WTC11 (cell line): ENCODE results near the gene OPN1SW. TPM values are rescaled to one million over a fixed set of nuclear protein-coding genes. Genes with fewer than 3 reads are reported as not detected.

Experiments used
- ATAC-seq: fragments of 200-7000 bp; cut with Tn5 transposase; 2 replicates; pipeline ENCODE4 v1.10.0; 2021; ENCODE audit warnings: mild to moderate bottlenecking, moderate library complexity
- CTCF ChIA-PET: fragments of 300-600 bp; sonication (Branson Sonifier 250); formaldehyde crosslinking; loops from one replicate; lab custom pipeline; 2021; ENCODE audit warnings: antibody characterized with exemption; lab: Charles Lee
- POLR2A ChIA-PET: fragments of 350-600 bp; sonication (Branson Sonifier 250); formaldehyde crosslinking; loops from one replicate; lab custom pipeline; 2021; ENCODE audit warnings: antibody characterized with exemption; lab: Charles Lee
- DNase-seq: peaks from one replicate; pipeline ENCODE4 v3.0.0; 2021; ENCODE audit warnings: low spot score
- H3K27ac Mint-ChIP-seq: 2 replicates; pipeline ENCODE4 v1.8.0; 2021; ENCODE audit warnings: mixed read lengths
- H3K27me3 Mint-ChIP-seq: 2 replicates; pipeline ENCODE4 v1.8.0; 2021; ENCODE audit warnings: low read depth, mild to moderate bottlenecking, moderate library complexity, mixed read lengths
- H3K36me3 Mint-ChIP-seq: 2 replicates; pipeline ENCODE4 v1.8.0; 2021; ENCODE audit warnings: mixed read lengths
- H3K4me1 Mint-ChIP-seq: 2 replicates; pipeline ENCODE4 v1.8.0; 2022; ENCODE audit warnings: mixed read lengths
- H3K4me3 Mint-ChIP-seq: 2 replicates; pipeline ENCODE4 v1.8.0; 2021; ENCODE audit warnings: mild to moderate bottlenecking, moderate library complexity, mixed read lengths
- H3K9me3 Mint-ChIP-seq: 2 replicates; pipeline ENCODE4 v1.8.0; 2021; ENCODE audit warnings: mixed read lengths
- CREB1 ChIP-seq: sonication (generic); formaldehyde crosslinking; IDR thresholded peaks from 2 replicates; pipeline ENCODE4 v1.8.0; 2023; ENCODE audit warnings: mild to moderate bottlenecking, missing genetic modification reagents
- FOXJ3 ChIP-seq: sonication (generic); formaldehyde crosslinking; IDR thresholded peaks from 2 replicates; pipeline ENCODE4 v1.9.0; 2021; ENCODE audit warnings: missing genetic modification reagents, mild to moderate bottlenecking, borderline replicate concordance
- FOXK1 ChIP-seq: sonication (generic); formaldehyde crosslinking; IDR thresholded peaks from 2 replicates; pipeline ENCODE4 v1.8.0; 2022; ENCODE audit warnings: mild to moderate bottlenecking, moderate library complexity, missing genetic modification reagents
- HMGA2 ChIP-seq: fragments of 250-450 bp; sonication (Bioruptor Pico); IDR thresholded peaks from 2 replicates; pipeline ENCODE4 v1.4.0; 2021; ENCODE audit warnings: mild to moderate bottlenecking, moderate library complexity
- IRF2 ChIP-seq: sonication (generic); formaldehyde crosslinking; IDR thresholded peaks from 2 replicates; pipeline ENCODE4 v1.8.0; 2022; ENCODE audit warnings: low read depth, missing genetic modification reagents, borderline replicate concordance
- ZNF263 ChIP-seq: sonication (generic); formaldehyde crosslinking; IDR thresholded peaks from 2 replicates; pipeline ENCODE4 v1.8.1; 2022; ENCODE audit warnings: low read depth, mild to moderate bottlenecking, moderate library complexity, missing genetic modification reagents
- total RNA-seq: library from RNA; stranded (reverse); gene quantifications from 3 replicates; pipeline ENCODE4 v1.2.3, GENCODE V29; 2021
- TF ChIP-seq, protein P1 (sequence below): sonication (generic); formaldehyde crosslinking; IDR thresholded peaks from 2 replicates; pipeline ENCODE4 v1.8.1; 2022; ENCODE audit warnings: low read depth, mild to moderate bottlenecking, moderate library complexity, missing genetic modification reagents, borderline replicate concordance
- TF ChIP-seq, protein P2 (sequence below): fragments of 250-450 bp; sonication (Bioruptor Pico); IDR thresholded peaks from 2 replicates; pipeline ENCODE4 v2.1.2; 2022; ENCODE audit warnings: mild to moderate bottlenecking, moderate library complexity
- TF ChIP-seq, protein P3 (sequence below): sonication (generic); formaldehyde crosslinking; IDR thresholded peaks from 2 replicates; pipeline ENCODE4 v1.8.1; 2023; ENCODE audit warnings: mild to moderate bottlenecking, missing genetic modification reagents, moderate library complexity
- TF ChIP-seq, protein P4 (sequence below): fragments of 250-450 bp; sonication (Bioruptor Pico); conservative IDR thresholded peaks from 2 replicates; pipeline ENCODE4 v1.9.0; 2021; ENCODE audit warnings: mild to moderate bottlenecking
- TF ChIP-seq, protein P5 (sequence below): sonication (generic); formaldehyde crosslinking; IDR thresholded peaks from 2 replicates; pipeline ENCODE4 v1.8.1; 2023; ENCODE audit warnings: mild to moderate bottlenecking, missing genetic modification reagents, borderline replicate concordance
- TF ChIP-seq, protein P6 (sequence below): sonication (generic); formaldehyde crosslinking; IDR thresholded peaks from 2 replicates; pipeline ENCODE4 v1.8.0; 2023; ENCODE audit warnings: missing genetic modification reagents, mild to moderate bottlenecking, borderline replicate concordance

Gene OPN1SW
- total RNA-seq, 1 experiment from 2014 or later: not detected

DNA sequence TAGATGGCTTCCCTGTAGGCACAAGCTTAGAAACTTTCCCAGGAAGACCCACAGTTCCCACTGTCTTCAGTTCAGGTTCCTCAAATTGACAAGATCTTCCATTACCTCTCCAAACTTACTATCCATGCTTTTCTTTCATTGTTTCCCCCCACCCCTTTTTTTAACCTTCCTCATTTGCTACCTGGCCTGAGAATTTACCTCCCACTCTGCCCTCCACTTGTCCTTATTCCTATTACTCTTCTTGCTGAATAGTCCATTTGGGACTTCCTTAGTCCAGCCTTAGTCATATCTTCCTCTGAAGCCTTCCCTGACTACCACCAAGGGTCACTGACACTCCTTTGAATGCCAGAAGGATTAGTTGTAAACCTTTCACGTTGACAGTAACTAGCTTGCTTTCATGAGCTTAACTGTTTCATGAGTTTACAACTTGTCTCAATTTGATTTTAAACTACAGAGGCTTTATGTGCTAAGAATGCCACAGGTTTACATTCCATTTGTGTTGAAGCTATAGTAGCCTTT lies 37.7 kb downstream of the OPN1SW start:
- no peak for DNase-seq

DNA sequence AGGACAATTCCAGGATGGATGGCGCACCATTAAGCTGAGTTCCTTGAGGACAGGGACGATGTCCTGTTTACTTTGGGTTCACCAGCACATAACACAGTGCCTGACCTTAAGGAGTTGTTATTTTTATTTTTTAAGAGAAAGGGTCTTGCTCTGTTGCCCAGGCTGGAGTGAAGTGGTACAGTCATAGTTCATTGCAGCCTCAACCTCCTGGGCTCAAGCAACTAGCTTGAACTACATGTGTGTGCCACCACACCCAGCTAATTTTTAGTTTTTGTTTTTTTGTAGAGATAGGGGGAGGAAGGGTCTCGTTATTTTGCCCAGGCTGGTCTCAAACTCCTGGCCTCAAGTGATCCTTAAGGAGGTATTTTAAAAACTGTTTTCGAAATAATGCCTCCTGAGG lies 38.2 kb downstream of the OPN1SW start:
- no peak overlapping the region for H3K27ac Mint-ChIP-seq
- H3K36me3 Mint-ChIP-seq: 0 out of 2 replicates have a peak, but pooled peaks cover 3% of the 10 kb centered on the region
- ChIA-PET POLR2A (no interaction called here), CTCF (interaction anchor here (1.7 to 2.5 kb wide), 2 partner anchors 104 to 146 kb away, joined by 7 to 10 read pairs; no protein-coding TSS in a partner anchor)
- TF ChIP-seq IRF2 (CRISPR knock-in tag): no peak
- TF ChIP-seq, protein P1, sequence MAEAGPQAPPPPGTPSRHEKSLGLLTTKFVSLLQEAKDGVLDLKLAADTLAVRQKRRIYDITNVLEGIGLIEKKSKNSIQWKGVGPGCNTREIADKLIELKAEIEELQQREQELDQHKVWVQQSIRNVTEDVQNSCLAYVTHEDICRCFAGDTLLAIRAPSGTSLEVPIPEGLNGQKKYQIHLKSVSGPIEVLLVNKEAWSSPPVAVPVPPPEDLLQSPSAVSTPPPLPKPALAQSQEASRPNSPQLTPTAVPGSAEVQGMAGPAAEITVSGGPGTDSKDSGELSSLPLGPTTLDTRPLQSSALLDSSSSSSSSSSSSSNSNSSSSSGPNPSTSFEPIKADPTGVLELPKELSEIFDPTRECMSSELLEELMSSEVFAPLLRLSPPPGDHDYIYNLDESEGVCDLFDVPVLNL (CRISPR knock-in tag): no peak
- TF ChIP-seq FOXJ3: no peak
- TF ChIP-seq, protein P2, sequence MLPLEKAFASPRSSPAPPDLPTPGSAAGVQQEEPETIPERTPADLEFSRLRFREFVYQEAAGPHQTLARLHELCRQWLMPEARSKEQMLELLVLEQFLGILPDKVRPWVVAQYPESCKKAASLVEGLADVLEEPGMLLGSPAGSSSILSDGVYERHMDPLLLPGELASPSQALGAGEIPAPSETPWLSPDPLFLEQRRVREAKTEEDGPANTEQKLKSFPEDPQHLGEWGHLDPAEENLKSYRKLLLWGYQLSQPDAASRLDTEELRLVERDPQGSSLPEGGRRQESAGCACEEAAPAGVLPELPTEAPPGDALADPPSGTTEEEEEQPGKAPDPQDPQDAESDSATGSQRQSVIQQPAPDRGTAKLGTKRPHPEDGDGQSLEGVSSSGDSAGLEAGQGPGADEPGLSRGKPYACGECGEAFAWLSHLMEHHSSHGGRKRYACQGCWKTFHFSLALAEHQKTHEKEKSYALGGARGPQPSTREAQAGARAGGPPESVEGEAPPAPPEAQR: no peak
- peaks cover 10% of the 10 kb centered on the region for H3K27me3 Mint-ChIP-seq
- H3K4me1 Mint-ChIP-seq: peaks cover 22% of the 10 kb centered on the region
- H3K4me3 Mint-ChIP-seq: no peak overlapping the region
- DNase-seq: no peak
- ATAC-seq: no peak
- no peaks in the 10 kb centered on the region for H3K9me3 Mint-ChIP-seq

More for the DNA sequence above, 37.7 kb downstream of the OPN1SW start:
- Mint-ChIP-seq H3K9me3 (no peaks in the 10 kb centered on the region), H3K4me1 (peaks cover 22% of the 10 kb centered on the region), H3K27me3 (peaks cover 10% of the 10 kb centered on the region)
- no peak for TF ChIP-seq ZNF263
- TF ChIP-seq, all 79 proteins: peak for 0
- no peak for ATAC-seq
- POLR2A ChIA-PET: interaction anchor here (0.6 to 1.8 kb wide), 2 partner anchors 94 to 248 kb away, joined by 3 to 6 read pairs; no protein-coding TSS in a partner anchor
- 0 out of 2 replicates have a peak, but pooled peaks cover 3% of the 10 kb centered on the region for H3K36me3 Mint-ChIP-seq
- peak overlapping the region; percentile 98 for H3K4me3 Mint-ChIP-seq
- CTCF ChIA-PET: interaction anchor here (0.9 to 2.5 kb wide), 4 partner anchors 41 to 357 kb away, joined by 3 to 10 read pairs (median 6); no protein-coding TSS in a partner anchor
- no peak overlapping the region for H3K27ac Mint-ChIP-seq

DNA sequence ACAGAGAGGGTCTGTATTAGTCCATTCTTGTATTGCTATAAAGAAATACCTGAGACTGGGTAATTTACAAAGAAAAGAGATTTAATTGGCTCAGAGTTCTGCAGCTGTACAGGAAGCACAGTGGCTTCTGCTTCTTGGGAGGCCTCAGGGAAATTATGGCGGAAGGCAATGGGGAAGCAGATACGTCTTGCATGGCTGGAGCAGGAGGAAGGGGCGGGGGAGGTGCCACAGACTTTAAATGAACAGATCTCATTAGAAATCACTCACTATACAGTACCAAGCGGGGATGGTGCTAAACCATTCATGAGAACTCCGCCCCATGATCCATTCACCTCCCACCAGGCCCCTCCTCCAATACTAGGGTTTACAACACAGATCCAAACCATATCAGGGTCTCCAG lies 40.2 kb downstream of the OPN1SW start:
- Mint-ChIP-seq H3K4me1 (peaks cover 10% of the 10 kb centered on the region), H3K36me3 (0 out of 2 replicates have a peak, but pooled peaks cover 3% of the 10 kb centered on the region), H3K9me3 (no peaks in the 10 kb centered on the region), H3K27me3 (peaks cover 20% of the 10 kb centered on the region), H3K4me3 (no peak overlapping the region), H3K27ac (no peak overlapping the region)
- CTCF ChIA-PET: interaction anchor here (1.5 kb wide), 1 partner anchor 144 kb away, joined by 3 read pairs; no protein-coding TSS in a partner anchor
- POLR2A ChIA-PET: no interaction called here
- no peak for DNase-seq
- no peak for ATAC-seq
- TF ChIP-seq, protein P3, sequence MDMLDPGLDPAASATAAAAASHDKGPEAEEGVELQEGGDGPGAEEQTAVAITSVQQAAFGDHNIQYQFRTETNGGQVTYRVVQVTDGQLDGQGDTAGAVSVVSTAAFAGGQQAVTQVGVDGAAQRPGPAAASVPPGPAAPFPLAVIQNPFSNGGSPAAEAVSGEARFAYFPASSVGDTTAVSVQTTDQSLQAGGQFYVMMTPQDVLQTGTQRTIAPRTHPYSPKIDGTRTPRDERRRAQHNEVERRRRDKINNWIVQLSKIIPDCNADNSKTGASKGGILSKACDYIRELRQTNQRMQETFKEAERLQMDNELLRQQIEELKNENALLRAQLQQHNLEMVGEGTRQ: no peak
- TF ChIP-seq, protein P2: no peak
- TF ChIP-seq, protein P4, sequence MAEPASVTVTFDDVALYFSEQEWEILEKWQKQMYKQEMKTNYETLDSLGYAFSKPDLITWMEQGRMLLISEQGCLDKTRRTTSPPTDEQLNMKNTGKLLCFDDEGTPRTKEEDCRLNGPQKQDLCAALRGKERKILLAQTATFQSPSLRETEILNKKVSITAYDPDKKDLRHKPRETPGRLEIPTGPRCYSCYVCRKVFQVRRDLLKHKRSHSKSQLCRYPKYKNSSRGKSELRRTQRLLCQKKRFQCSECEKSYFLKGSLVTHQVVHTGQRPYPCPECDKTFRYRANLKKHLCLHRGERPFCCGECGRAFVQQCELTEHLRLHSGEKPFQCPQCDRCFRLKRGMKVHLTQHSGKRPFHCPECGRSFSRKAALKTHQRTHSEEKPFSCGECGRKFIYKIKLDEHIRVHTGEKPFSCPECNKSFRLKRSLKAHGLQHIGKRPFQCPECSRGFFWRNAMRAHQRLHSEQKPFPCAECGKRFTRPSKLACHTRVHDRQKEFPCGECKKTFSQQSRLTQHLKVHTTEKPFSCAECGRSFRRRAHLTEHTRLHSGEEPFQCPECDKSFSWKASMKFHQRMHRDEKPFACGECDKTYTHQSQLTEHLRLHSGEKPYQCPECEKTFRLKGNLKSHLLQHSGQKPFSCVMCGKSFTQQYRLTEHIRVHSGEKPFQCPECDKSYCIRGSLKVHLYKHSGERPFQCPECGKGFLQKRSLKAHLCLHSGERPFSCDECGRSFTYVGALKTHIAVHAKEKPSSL (CRISPR knock-in tag): no peak
- TF ChIP-seq, protein P5, sequence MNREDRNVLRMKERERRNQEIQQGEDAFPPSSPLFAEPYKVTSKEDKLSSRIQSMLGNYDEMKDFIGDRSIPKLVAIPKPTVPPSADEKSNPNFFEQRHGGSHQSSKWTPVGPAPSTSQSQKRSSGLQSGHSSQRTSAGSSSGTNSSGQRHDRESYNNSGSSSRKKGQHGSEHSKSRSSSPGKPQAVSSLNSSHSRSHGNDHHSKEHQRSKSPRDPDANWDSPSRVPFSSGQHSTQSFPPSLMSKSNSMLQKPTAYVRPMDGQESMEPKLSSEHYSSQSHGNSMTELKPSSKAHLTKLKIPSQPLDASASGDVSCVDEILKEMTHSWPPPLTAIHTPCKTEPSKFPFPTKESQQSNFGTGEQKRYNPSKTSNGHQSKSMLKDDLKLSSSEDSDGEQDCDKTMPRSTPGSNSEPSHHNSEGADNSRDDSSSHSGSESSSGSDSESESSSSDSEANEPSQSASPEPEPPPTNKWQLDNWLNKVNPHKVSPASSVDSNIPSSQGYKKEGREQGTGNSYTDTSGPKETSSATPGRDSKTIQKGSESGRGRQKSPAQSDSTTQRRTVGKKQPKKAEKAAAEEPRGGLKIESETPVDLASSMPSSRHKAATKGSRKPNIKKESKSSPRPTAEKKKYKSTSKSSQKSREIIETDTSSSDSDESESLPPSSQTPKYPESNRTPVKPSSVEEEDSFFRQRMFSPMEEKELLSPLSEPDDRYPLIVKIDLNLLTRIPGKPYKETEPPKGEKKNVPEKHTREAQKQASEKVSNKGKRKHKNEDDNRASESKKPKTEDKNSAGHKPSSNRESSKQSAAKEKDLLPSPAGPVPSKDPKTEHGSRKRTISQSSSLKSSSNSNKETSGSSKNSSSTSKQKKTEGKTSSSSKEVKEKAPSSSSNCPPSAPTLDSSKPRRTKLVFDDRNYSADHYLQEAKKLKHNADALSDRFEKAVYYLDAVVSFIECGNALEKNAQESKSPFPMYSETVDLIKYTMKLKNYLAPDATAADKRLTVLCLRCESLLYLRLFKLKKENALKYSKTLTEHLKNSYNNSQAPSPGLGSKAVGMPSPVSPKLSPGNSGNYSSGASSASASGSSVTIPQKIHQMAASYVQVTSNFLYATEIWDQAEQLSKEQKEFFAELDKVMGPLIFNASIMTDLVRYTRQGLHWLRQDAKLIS (CRISPR knock-in tag): no peak
- TF ChIP-seq, protein P6, sequence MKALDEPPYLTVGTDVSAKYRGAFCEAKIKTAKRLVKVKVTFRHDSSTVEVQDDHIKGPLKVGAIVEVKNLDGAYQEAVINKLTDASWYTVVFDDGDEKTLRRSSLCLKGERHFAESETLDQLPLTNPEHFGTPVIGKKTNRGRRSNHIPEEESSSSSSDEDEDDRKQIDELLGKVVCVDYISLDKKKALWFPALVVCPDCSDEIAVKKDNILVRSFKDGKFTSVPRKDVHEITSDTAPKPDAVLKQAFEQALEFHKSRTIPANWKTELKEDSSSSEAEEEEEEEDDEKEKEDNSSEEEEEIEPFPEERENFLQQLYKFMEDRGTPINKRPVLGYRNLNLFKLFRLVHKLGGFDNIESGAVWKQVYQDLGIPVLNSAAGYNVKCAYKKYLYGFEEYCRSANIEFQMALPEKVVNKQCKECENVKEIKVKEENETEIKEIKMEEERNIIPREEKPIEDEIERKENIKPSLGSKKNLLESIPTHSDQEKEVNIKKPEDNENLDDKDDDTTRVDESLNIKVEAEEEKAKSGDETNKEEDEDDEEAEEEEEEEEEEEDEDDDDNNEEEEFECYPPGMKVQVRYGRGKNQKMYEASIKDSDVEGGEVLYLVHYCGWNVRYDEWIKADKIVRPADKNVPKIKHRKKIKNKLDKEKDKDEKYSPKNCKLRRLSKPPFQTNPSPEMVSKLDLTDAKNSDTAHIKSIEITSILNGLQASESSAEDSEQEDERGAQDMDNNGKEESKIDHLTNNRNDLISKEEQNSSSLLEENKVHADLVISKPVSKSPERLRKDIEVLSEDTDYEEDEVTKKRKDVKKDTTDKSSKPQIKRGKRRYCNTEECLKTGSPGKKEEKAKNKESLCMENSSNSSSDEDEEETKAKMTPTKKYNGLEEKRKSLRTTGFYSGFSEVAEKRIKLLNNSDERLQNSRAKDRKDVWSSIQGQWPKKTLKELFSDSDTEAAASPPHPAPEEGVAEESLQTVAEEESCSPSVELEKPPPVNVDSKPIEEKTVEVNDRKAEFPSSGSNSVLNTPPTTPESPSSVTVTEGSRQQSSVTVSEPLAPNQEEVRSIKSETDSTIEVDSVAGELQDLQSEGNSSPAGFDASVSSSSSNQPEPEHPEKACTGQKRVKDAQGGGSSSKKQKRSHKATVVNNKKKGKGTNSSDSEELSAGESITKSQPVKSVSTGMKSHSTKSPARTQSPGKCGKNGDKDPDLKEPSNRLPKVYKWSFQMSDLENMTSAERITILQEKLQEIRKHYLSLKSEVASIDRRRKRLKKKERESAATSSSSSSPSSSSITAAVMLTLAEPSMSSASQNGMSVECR (CRISPR knock-in tag): no peak
- TF ChIP-seq FOXK1 (no peak), HMGA2 (CRISPR knock-in tag) (no peak), CREB1 (CRISPR knock-in tag) (no peak)
